Right renal pelvis (tissue), 4 donors: ENCODE results near the gene FABP1. TPM values are rescaled to one million over a fixed set of nuclear protein-coding genes. Genes with fewer than 3 reads are reported as not detected.

Source experiments
- DNase-seq, 4 donors: peaks; one replicate each; pipeline ENCODE4 v3.0.0-alpha.2; 2013; ENCODE audit warnings: low read depth in 4 of 4, low spot score in 3 of 4, missing footprints in 1 of 4
- polyA plus RNA-seq, 4 donors: library from polyadenylated mRNA; unstranded; fragments of 120-200 nt; gene quantifications; one replicate each; pipeline ENCODE4 v1.2.1, GENCODE V29; 2013; ENCODE audit not compliant: insufficient read length in 4 of 4

Gene FABP1
- 10 to 100 TPM; 19.6 to 27.9 (median 23.4) TPM for polyA plus RNA-seq

GRCh38 chr2:88127888-88128653, at the start of gene FABP1:
TSS of gene FABP1 (minus strand) at chr2:88128062. CDS start at chr2:88128017, 45 bp downstream.
- no peak for DNase-seq

DNA sequence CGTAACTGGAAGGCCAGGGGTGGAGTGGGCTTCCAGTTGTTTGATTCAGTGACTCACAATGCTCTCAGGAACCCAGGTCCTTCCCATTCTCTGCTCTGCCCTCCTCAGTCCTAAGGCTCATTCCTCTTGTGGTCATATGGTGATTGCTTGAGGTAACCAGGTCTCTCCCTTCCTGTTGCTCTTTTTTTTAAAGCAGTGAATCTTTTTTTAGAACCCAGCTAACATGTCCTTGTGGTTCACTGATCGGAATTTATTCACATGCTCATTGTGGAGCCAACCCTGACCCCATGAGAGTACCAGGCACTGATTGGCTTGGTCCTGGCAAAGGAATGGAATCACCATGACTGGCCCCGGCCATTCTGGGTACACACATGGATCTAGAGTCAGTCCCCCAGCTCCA, 49.7 kb upstream of the FABP1 start:
- no peak for DNase-seq

DNA sequence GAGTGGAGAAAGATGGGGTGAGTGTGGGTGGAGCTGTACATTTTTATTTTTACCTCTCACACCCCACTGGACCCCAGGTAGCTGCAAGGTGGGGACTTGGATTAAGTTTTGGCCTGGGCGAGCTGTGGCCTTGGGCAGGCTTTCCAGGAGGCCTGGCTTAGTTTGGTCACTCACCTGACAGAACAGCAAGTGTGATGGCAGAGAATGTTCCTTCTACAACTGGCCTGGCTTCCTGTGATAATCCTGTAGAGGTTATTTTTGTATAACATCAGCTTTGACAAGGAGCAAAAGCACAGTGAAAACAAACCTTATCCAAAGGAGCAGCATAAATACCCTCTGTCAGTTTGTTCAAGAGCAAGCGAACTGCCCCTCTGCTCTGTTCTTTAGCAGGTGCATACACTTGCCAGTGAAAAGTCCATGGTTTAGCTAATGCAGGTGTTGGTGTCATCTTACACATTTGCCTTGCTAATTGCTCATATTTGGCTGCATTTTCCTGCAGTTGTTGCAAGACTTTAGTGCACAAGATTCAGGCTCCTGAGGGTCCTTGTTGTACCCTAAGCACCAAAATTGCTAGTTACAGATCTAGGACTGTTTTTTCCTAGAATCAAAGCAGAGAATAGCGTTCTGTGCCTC, 48.6 kb upstream of the FABP1 start:
- DNase-seq, result no peak

DNA sequence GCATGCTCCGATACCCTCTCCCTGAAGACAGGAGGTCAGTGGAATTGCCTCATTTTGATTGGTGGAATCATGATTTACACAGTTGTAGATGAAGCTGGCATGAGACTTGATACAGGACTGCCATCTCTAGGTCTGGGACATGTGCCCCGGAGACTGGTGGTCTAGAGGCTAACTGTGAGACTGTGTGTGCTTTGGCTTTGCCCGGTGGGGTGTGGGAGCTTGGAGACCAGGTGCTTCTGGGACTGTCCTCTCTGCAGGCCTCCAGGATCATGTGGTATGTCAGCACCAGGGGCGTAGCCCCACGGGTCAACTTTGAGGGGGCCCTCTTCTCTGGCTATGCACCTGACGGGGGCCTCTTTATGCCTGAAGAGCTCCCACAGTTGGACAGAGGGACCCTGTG, 45.0 kb upstream of the FABP1 start:
- no peak for DNase-seq

GRCh38 chr2:88171966-88172365, 44.1 kb upstream of the FABP1 start:
- DNase-seq, result no peak

DNA sequence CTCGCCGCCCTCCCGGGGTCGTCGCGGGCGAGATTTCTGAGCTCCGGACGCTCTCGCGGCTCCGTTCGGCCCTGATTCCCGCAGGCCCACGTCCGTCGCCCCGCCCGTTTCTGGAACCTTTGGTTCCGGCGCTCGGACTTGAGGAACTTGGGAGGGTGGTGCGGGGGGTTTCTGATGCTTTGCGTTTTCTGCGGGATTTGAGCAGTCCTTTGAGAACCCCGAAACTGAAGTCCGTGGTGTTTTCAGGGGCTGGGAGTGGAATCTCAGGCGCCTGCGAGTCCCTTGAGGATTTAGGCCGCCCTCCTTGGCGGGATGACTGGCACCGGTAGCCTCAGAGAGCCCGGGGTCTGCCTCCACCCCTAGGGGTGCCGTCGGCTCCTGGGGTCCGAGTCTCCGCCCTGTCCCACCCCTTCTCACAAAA, 42.6 kb upstream of the FABP1 start:
- peak in 3 of 4 donors; percentile 30 to 34 (median 32) for DNase-seq

- DNase-seq, result no peak
Observed at GRCh38 chr2:88168386-88168785, 40.5 kb upstream of the FABP1 start.

DNA sequence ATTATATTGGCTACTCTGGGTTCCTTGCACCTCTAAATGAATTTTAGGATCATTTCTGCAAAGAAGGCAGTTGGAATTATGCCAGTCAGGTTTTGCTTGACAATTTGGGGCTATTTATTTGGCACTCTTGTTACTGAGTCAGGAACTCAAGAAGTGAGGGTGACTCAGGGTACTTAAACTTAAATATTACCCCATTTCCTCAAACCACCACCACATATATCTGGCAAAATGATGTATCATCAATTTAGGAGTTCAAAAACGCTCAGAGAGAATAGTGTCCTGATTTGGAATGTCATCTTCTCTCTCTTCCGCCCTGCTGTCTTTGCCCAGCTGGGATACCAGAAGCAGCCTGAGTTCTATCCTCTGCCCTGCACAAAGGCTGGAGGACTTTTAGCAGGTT, 39.9 kb upstream of the FABP1 start:
- no peak for DNase-seq

DNA sequence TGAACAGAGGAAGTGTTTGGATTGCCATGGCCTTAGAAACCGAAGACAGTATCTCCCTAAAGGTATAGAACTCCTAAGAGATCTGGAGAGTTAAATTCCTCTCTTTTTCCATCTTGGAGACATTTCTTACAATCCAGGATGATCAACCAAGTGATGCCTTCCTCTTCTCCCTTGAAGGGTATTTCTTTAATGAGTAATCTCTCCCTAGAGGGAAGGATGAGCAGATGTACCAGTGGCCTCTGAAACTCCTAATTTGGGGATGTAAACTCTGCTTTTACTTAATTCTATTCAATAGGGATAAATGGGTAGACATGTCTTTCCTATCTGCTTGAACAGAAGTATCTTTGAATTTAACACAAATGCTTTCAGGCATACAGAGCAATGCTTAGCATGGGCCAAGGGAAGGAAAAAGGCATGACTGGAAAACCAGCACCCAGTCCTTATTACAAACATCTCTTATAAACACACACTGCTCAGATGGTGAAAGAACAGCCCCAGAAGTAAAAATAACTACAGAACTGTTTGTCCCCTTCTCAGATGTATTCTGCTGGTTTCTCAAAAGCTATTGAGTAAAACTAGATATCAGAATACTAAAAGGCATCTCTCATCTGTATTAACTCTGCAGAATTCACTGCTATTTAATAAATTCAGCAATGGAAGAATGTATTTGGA, 37.6 kb upstream of the FABP1 start:
- no peak for DNase-seq

DNA sequence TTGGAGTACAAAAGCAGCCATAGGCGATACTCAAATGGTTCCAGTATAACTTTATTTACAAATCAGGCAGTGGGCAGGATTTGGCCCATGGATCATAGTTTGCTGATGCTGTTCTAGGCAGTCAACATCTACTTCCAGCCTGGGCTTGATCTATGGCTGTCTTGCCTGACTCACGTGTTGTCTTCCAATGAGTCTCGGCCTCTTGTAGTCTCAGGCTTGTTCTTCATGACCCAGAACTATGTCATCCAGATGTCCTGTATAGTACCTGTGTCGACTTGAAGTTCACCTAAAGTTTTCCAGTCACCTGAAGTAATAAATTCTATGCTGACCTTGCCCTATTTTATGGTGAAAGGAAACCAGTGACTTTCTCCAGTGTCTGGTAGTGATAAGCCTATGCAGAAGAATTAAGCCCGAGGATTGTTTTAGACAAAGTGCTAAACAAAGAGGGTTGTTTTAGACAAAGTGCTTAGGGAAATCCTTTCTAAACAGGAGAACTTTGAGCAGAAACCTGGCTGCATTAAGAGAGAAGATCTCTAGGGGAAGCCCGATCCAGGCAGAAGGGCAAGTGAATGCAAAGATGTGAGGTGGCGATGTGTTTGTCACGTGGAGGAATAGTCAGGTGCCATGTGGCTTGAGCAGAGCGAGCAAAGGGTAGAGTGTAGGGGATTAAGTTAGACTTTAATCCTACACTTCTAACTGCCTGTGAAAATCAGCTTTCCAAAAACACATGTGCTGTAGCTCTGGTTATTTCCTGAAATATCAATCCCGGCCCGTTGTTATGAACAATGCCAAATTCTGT, 33.8 kb upstream of the FABP1 start:
- no peak for DNase-seq

GRCh38 chr2:88160517-88160916, 32.7 kb upstream of the FABP1 start:
- no peak for DNase-seq

GRCh38 chr2:88159955-88160415, 32.1 kb upstream of the FABP1 start:
- DNase-seq, result peak; percentile 42 to 56 (median 48)

- DNase-seq, result no peak
Observed at GRCh38 chr2:88159481-88159880, 31.6 kb upstream of the FABP1 start.

GRCh38 chr2:88148929-88149438, 21.1 kb upstream of the FABP1 start:
- DNase-seq, result no peak

- no peak for DNase-seq
Observed at GRCh38 chr2:88147145-88147544, 19.3 kb upstream of the FABP1 start.

DNA sequence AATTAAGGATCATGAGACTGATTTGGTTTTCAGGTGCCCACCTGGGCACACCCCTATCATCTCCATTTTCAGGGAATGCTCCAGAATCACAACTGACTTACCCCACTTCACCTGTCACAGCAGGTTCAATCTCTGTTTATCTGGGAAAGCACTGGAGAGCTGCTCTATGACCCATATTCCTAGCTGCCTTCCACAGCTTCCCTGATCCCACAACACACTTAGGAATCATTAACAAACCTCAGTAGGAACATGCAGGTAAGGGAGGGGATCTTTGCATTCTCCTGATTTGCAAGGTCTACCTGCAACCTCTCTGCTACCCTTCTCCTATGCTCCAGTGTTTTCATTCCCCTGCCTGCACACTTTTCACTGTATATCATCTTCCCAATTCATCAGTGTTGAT, 18.7 kb upstream of the FABP1 start:
- DNase-seq, result no peak

DNA sequence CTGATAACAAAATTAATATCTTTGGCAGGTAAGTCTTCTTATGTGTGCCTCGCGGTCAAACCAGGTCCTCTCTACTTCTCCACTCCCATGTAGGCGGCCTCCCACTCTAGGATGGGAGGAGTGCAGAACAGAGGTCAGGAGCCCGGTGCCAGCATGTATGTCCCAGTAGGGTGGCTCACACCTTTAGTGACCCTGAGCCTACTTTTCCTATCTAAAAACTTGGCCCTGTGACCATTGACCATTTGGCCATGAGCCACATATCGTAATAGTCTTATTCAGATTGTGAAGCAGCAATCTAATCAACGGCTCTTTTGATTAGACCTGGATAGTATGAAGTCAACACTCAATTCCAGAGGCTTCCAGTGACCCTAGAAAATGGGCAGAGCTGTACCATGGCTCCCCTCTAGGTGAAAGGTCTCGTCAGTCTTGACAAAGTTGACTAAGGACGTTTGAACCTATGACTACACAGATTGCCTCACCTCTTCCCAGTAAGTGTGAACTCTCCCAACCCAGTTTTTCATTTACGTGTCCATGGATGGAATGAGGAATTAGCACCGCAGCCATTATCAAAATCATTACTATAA, 17.1 kb upstream of the FABP1 start:
- DNase-seq, result no peak

DNA sequence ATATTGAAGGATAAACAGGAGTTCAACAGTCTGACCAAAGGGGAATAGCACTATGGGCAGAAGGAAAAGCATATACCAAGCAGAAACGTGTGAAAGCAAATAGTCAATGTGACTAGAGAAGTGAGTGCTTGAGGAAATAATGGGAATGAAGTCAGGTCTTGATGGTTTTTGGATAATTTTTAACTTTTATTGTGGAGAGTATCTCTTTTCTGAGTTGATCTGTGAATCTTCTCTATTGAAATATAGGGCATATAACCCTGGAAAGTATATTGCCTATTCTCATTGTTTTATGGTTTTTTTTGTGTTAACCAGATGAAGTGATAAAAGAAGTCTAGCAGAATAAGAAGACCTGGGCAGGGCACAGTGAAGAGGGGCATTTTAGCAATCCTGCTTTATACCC, 16.4 kb upstream of the FABP1 start:
- DNase-seq, result no peak

- no peak for DNase-seq
Observed at GRCh38 chr2:88141952-88142351, 14.1 kb upstream of the FABP1 start.

- DNase-seq, result no peak
Observed at GRCh38 chr2:88139804-88140203, 11.9 kb upstream of the FABP1 start.
